ENCODE results near the gene SURF4.

The SURF4 gene

DNA sequence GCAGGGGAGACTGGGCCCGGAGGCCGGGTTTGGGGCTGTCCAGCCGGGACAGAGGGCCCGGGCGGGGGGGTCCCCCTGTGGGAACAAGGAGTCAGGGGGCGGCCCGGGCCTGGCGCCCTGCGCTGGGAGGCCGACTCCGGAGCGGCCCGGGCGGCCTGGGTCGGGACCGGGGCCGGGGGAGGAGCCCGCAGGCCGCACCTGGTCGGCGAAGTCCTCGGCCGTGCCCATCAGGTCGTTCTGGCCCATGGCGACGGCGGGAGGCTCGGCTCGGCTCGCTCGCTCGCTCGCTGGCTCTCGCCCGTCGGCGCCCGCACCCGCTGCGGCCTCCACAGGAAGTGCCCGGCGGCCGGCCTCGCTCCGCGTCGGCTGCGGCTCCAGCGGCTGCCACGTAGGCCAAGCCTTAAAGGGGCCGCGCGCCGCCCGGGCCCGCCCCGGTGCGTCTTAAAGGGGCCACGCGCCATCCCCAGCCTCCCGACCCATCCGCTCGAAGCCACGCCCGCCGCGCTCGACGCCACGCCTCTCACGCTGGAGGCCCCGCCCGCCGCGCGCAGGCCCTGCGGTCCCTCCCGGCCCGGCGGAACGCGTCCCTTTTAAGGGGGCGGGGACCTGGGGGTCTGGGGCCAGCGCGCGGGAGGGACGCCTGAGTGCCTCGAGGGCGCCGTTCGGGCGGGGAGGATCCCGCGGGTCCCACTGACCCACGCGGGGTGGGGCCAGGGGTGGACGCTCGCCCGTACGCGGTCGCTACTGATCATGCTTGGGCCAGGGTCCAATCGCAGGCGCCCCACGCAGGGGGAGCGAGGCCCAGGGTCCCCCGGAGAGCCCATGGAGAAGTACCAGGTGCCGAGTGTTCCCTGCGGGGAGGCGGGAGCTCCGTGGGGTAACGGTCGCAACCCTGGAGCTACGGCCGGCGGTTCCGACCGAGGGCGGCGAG lies at the start of gene SURF4, which contains the start of gene STKLD1:
SURF4 (minus strand) TSS at position 337 of the 931 bp plus-strand sequence; CDS start at position 246, 91 bp downstream.
STKLD1 (plus strand) TSS at position 643 of the 931 bp plus-strand sequence; CDS start at position 751, 108 bp downstream.
- peak within 1 kb of the TSS; percentile 97 for H3K4me3 Mint-ChIP-seq
- peak; percentile 98 for DNase-seq
- peak within 1 kb of the TSS; percentile 98 for H3K27ac Mint-ChIP-seq
- peaks cover 18% of the 10 kb centered on the region for H3K9me3 Mint-ChIP-seq
- TF ChIP-seq, protein P1, sequence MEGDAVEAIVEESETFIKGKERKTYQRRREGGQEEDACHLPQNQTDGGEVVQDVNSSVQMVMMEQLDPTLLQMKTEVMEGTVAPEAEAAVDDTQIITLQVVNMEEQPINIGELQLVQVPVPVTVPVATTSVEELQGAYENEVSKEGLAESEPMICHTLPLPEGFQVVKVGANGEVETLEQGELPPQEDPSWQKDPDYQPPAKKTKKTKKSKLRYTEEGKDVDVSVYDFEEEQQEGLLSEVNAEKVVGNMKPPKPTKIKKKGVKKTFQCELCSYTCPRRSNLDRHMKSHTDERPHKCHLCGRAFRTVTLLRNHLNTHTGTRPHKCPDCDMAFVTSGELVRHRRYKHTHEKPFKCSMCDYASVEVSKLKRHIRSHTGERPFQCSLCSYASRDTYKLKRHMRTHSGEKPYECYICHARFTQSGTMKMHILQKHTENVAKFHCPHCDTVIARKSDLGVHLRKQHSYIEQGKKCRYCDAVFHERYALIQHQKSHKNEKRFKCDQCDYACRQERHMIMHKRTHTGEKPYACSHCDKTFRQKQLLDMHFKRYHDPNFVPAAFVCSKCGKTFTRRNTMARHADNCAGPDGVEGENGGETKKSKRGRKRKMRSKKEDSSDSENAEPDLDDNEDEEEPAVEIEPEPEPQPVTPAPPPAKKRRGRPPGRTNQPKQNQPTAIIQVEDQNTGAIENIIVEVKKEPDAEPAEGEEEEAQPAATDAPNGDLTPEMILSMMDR (IDR thresholded peaks at IDR 0.05), result no peak
- H3K36me3 Mint-ChIP-seq (ENCODE audit: low read depth), result no peaks in the 10 kb centered on the region
- peaks cover 5% of the 10 kb centered on the region for H3K27me3 Mint-ChIP-seq (ENCODE audit: low read depth, poor library complexity)
- H3K4me1 Mint-ChIP-seq, result peaks cover 44% of the 10 kb centered on the region

DNA sequence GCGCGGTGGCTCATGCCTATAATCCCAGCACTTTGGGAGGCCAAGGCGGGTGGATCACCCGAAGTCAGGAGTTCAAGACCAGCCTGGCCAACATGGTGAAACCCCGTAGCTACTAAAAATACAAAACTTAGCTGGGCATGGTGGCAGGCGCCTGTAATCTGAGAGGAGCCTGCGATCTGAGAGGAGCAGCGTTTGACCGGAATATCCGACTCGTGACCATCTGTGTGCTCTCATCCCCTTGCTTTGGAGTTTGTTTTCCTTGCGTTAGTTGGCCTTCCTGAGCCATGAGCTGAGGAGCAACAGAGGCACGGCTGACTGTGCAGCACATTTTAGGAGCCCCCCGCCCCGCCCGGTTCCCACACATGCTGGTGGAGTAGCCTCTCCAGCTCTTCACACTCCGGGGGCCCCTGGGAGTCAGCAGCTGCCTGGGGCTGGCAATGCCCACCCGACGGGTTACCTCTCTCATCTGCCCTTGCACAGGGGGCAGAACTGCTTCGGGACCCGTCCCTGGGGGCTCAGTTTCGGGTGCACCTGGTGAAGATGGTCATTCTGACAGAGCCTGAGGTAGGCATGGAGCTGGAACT lies 49.3 kb upstream of the SURF4 start:
- peaks cover 18% of the 10 kb centered on the region for H3K36me3 Mint-ChIP-seq (ENCODE audit: low read depth)
- DNase-seq, result no peak

DNA sequence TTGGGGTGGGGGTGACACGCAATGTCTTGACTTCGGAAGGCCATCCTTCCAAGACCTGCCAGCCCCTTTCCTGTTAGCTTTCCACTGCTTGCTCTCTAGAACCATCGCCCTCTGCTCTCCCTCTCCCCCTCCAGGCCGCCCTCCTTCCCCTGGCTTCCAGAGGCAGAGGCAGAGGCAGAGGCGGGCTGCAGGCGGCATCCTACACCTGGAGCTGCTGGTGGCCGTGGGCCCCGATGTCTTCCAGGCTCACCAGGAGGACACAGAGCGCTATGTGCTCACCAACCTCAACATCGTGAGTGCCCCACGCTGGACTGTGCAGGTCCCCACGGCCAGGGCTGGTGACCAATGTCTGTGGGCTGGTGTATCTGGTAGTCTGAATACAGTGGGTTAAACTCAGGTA lies 48.3 kb upstream of the SURF4 start:
- H3K4me3 Mint-ChIP-seq, result no peak overlapping the region
- H3K27me3 Mint-ChIP-seq (ENCODE audit: low read depth, poor library complexity), result peaks cover 25% of the 10 kb centered on the region
- peaks cover 31% of the 10 kb centered on the region for H3K4me1 Mint-ChIP-seq
- TF ChIP-seq, protein P1 (IDR thresholded peaks at IDR 0.05), result no peak
- H3K36me3 Mint-ChIP-seq (ENCODE audit: low read depth), result peaks cover 18% of the 10 kb centered on the region
- no peak for DNase-seq
- no peak overlapping the region for H3K27ac Mint-ChIP-seq
- H3K9me3 Mint-ChIP-seq, result peaks cover 20% of the 10 kb centered on the region

More for the DNA sequence above, 49.3 kb upstream of the SURF4 start:
- Mint-ChIP-seq H3K4me3 (no peak overlapping the region), H3K4me1 (peaks cover 27% of the 10 kb centered on the region), H3K27me3 (ENCODE audit: low read depth, poor library complexity) (peaks cover 33% of the 10 kb centered on the region), H3K9me3 (peaks cover 17% of the 10 kb centered on the region), H3K27ac (no peak overlapping the region)
- TF ChIP-seq, protein P1 (IDR thresholded peaks at IDR 0.05), result no peak

DNA sequence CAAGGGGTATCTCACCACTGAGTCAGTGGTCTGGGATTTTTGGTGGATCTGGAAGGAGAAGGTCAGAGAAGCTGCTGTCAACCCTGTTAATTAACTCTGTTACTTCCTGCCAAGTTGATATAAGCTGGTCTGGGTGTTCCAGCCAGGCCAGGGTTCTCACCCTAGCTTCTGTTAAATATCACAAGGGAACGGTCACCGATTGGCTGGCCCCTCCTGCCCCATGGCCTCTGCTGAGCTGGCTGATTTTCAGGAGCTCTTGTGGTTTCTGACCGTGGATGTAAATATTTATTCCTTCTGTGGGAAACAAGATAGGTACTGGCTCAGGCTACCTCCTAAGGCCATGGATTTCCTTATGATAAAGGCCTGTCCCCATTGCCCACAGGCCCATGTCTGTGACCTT lies 47.4 kb upstream of the SURF4 start:
- Mint-ChIP-seq H3K27me3 (ENCODE audit: low read depth, poor library complexity) (peaks cover 18% of the 10 kb centered on the region), H3K4me1 (peaks cover 41% of the 10 kb centered on the region), H3K9me3 (peaks cover 29% of the 10 kb centered on the region), H3K27ac (peak overlapping the region; percentile 66), H3K36me3 (ENCODE audit: low read depth) (peaks cover 18% of the 10 kb centered on the region), H3K4me3 (no peak overlapping the region)
- no peak for DNase-seq
- TF ChIP-seq, protein P1 (IDR thresholded peaks at IDR 0.05), result no peak

DNA sequence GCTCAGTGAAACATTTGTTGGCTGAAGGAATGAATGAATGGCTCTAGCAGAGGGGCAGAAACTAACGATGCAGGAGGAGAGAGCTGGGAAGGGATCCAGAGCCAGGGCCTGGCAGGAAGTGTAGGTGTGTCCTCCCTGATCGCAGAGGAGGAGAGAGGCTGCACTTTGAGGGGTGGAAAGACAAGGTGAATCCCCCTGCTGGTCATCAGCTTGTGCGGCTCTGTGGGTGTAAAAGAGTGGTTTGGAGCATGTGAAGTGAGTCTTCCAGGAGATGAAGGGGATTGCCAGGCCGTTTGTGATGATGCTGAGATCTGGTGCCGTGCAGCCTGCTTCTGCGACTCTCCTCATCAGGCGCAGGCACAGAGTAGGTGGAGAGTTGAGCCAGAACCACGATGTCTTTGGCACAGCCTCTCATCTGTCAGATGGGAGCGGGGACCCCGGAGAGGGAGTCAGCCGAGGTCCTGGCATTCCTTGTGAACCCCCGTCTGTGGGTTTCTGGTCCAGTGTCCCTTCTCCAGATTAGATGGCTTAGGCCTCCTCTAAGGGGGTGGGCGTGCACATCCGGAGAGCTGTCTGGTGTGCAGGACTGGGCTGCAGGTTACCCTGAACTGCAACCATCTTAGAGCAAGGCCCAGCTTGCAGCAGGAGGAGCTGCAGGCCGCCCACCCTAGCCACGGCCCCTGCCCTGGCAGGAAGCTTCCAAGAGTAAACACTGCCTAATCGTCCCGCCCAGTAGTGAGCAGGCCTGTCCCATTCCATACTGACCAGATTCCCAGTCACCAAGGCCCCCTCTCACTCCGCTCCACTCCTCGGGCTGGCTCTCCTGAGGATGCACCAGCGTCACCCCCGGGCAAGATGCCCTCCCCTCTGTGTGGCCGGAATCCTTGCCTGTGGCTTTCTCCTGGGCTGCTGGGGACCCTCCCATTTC lies 46.0 kb upstream of the SURF4 start, which contains the start of gene ADAMTS13:
ADAMTS13 (plus strand) TSS at position 753 of the 928 bp plus-strand sequence; CDS start at position 830, 77 bp downstream.
- no peak within 1 kb of the TSS for H3K4me3 Mint-ChIP-seq
- peaks cover 6% of the 10 kb centered on the region for H3K36me3 Mint-ChIP-seq (ENCODE audit: low read depth)

More for the DNA sequence above, 46.0 kb upstream of the SURF4 start, which contains the start of gene ADAMTS13:
- H3K9me3 Mint-ChIP-seq, result peaks cover 19% of the 10 kb centered on the region
- H3K27ac Mint-ChIP-seq, result peak within 1 kb of the TSS; percentile 66
- H3K27me3 Mint-ChIP-seq (ENCODE audit: low read depth, poor library complexity), result peaks cover 5% of the 10 kb centered on the region
- DNase-seq, result no peak
- TF ChIP-seq, protein P1 (IDR thresholded peaks at IDR 0.05), result peak; percentile 10
- peaks cover 48% of the 10 kb centered on the region for H3K4me1 Mint-ChIP-seq

Data from nephron progenitor cell (in vitro differentiated cells).